ENCODE results near the gene TBC1D8.
A peak's percentile ranks its signal among the peaks of the same experiment; 100 is the strongest.

TBC1D8 gene

DNA sequence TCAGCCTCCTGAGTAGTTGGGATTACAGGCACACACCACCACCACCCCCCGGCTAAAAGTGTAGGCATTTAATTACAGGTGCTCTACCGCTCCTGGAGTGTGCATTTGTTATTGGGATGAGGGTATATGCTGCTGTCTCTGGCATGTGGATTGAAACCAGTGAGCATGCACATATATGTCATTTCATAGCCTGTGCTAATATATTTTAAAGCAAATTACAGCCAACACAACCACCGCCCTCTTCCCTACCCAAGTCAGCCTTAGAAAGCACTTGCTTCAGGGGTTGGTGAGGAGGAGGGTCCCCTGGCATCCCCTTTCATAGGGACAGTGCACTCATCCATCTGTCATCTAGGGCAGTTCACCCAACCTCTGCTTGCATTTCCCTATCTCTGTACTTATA, 10.5 kb upstream of the TBC1D8 start:
- DNase-seq, result no peak

- DNase-seq, result no peak
These were observed 9.3 kb upstream of the TBC1D8 start for GRCh38 chr2:101160454-101160853.

DNA sequence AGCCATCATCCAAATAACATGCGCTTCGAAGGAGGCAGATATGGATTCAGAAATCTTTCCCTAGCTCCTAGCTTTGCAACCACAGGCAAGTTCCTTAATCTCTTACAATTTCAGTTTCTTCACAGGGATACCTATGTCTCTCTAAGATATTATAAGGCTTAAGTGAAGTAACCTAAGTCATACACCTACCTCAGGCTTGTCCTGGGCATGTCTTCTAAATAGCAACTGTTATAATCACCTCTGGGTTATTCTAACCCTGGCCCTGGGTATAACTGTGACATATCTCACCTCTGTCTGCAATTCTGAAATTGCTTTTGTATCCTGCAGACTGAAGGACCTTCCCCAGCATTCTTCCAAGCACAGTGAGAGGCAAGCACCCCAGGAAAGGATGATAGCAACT, 8.3 kb upstream of the TBC1D8 start:
- no peak for DNase-seq

DNA sequence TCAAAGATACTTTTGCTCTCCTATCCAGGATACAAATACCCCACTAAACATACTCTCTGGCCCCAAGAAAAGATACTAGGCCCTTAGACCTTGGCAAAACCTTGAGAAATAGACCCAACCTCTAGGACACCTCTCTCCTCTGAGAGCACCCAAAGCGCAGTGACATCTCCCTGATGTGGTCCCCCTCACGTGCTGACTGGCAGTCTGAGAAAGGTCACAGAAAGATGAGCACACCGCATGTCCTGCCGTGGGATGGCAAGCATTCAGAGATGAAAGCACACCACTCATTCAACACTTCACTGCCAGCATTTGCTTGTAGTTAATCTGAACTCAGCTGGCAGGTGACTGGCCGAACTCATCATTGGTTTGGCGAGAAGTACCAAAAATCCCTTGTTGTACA, 6.1 kb upstream of the TBC1D8 start:
- DNase-seq, result no peak

GRCh38 chr2:101153787-101154186, 2.6 kb upstream of the TBC1D8 start:
- DNase-seq, result no peak

DNA sequence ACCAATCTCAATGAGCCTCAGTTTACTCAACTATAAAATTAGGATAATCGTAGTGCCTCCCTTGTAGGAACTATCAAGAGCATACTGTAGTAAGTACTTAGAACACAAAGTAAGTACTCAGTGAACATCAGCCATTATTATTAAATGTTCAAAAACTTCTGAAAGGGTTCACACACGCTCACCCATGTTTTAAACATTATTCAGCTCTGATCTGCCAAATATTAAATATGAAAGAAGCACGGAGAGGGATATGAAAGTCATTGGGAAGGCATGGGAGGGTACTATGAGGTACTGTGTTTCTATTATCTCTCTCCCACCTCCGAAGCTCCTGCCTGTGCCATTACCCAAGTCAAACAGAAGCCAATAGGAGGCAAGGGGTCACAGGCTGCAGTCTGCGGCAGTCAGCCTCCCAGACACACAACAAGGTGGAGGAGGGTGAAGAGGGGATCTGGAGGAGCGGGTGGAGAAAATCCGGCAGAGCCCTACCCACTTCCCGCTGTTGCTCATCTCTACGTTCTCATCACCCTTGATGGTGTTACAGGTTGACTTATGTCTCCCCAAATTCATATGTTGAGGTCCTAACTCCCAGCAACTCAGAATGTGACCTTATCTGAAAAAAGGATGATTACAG, 2.0 kb upstream of the TBC1D8 start:
- DNase-seq, result no peak

- peak; percentile 21 for DNase-seq
These were observed 1.3 kb upstream of the TBC1D8 start for GRCh38 chr2:101152272-101153076.

GRCh38 chr2:101151859-101152271, 683 bp upstream of the TBC1D8 start:
- no peak for DNase-seq

DNA sequence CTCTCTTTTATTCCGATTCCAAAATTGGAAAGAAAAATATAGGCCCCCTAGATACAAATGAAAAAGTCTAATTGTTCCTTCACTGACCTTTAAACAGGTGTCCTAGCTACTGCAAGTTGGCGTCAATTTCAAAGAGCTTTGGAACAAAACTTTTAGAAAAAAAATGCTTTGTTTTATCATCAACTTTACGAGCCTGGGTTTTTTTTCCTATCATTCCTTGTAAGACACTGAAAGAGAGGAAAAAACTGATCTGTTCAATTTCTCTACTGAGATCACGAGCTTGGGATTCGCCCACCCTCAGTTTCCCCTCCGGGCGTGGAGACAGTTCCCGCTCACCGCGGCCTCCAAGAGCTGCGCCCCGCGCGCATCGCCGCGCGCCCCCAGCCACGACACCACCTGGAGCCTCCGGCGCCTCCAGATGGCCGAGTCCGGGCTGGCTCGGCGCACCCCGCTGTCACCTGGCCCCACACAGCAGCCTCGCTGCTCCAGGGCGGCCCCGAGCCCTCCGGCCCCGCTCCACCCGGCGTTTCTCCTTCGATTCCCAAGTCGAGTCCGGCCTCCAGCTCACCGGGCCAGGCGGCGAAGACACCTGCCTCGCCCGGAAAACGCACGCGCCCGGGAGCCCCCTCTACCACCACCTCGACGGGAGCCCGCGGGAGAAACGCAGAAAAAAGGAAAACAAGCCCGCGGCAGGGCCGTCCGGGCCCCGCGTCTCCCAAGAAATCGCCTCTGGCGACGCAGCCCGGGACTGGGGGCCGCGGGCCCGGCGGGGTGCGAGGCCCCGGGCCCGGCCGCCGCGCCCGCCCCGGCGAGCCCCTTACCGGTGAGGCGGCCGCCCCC, 656 bp downstream of the TBC1D8 start:
- DNase-seq, result no peak

- DNase-seq, result no peak
These were observed 1.7 kb downstream of the TBC1D8 start for GRCh38 chr2:101149241-101150192.

GRCh38 chr2:101148777-101149176, 2.4 kb downstream of the TBC1D8 start:
- no peak for DNase-seq

DNA sequence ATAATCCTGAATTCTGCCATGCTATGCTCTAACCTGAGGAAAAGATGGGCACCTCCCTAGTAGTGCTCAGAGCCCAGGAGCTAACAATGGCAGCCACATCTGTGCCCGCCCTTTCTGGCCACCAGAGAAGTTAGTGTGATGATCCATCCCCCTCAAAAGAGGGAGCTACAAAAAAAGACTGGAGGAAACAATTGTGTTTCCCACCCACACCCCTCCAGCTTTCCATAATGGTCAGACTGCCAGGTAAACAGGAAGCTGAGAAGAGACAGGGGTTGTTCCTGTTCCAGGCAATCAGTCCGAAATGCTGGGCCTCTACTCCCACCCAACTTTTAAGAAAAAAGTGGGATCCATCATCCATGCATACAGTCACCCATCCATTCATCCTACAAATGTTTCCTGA, 3.2 kb downstream of the TBC1D8 start:
- DNase-seq, result no peak

DNA sequence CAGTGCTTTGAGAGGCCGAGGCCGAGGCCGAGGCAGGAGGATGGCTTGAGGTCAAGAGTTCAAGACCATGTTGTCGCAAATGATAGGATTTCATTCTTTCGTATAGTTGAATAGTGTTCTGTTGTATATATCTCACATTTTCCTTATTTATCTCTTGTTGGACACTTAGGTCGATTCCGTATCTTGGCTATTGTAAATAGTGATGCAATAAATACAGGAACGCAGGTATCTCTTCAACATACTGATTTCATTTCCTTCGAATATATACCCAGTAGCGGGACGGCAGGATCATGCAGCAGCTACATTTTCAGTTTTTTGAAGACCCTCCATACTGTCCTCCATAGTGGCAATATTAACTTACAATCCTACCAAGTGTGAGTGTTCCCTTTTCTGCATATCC, 4.1 kb downstream of the TBC1D8 start:
- DNase-seq, result no peak

GRCh38 chr2:101146535-101146934, 4.6 kb downstream of the TBC1D8 start:
- DNase-seq, result no peak

- DNase-seq, result no peak
These were observed 5.8 kb downstream of the TBC1D8 start for GRCh38 chr2:101145406-101145805.

GRCh38 chr2:101142163-101142562, 9.0 kb downstream of the TBC1D8 start:
- DNase-seq, result no peak

GRCh38 chr2:101140978-101141655, 10.1 kb downstream of the TBC1D8 start:
- DNase-seq, result no peak

DNA sequence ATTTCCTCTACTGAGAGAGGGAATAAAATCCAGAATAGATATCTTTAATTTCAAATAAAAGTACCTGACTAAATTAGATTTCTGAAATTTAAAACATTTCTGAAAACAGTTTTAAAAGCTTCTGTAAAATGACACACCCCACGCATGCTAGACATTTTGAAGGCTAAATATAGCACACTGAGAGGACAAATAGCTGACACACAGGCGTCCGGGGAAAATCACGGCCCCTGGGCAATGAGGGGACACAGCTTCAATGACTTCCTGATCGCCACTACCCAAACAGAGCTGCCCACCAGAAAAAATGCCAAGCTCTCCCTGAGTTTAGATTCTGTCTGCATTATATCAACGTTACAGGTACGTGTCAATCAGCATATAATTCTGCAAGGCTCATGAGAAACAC, 10.9 kb downstream of the TBC1D8 start:
- no peak for DNase-seq

DNA sequence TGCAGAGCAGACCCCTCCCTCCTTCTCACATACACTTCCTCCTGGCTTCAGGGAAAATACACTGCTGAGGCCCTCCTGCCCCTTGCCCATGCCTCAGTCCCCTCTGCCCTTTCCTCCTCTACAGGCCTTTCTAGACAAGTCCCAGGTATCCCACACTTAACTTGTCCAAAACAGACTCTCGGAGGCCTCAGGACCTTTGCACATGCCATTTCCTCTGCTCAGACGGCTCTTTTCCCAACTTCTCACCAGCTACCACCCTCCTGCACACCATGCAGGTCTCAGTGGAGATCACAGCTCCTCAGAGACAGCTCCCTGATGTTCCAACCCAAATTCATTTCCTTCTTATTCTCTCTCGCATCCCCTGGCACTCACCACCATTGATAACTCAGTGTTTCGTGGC, 11.7 kb downstream of the TBC1D8 start:
- no peak for DNase-seq

- no peak for DNase-seq
These were observed 15.5 kb downstream of the TBC1D8 start for GRCh38 chr2:101135412-101136296.

Data from NCI-H2081 treated with DMSO at 0.1 percent for 48 hours (cell line).